HG02938 (cell line): ENCODE data around the gene VPS13A.
"Not testable (repeated sequence)": the region's sequence is repeated elsewhere in the genome, so short reads cannot be mapped to it uniquely, and the experiment has no call there.

Experiments used
- ATAC-seq: cut with Tn5 transposase; IDR thresholded peaks from one replicate; pipeline ENCODE4 v1.9.1; 2021; ENCODE audit warnings: mild to moderate bottlenecking, moderate library complexity; ENCODE audit not compliant: unreplicated experiment

The VPS13A gene

GRCh38 chr9:77291714-77292113 is 114.4 kb downstream of the VPS13A start:
- ATAC-seq, result no peak

DNA sequence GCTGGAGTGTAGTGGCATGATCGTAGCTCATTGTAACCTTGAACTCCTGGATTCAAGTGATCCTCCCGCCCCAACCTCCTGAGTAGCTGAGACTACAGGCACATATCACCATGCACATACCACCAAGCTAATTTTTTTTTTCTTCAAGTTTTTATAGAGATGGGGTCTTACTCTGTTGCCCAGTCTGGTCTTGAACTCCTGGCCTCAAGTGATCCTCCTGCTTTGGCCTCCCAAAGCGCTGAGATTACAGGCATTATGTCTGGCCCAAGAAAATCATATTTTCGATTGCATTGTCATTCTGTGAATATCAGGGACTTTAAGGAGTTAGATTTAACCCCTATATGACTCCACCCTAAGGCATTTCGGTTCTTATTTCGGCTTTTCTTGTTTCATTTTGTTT is 116.6 kb downstream of the VPS13A start:
- ATAC-seq, result no peak

DNA sequence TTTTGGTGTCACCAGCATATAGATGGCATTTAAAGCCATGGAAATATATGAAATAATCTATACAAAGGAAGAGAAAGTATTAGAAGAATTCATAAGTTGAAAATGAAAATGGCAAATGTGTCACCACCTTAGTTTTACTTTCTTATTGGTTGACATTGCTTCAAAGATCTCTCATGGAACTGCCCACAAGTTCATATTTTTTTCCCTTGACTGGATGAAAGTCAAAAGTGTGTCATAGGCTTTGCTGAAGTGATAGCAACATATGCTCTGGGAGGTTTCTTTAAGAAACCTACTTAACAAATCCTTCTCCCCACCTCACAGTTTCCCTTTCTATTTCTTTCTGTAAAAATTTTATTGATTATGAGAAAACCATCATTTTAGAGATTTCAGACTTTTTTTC is 127.2 kb downstream of the VPS13A start:
- peak; percentile 84 for ATAC-seq

DNA sequence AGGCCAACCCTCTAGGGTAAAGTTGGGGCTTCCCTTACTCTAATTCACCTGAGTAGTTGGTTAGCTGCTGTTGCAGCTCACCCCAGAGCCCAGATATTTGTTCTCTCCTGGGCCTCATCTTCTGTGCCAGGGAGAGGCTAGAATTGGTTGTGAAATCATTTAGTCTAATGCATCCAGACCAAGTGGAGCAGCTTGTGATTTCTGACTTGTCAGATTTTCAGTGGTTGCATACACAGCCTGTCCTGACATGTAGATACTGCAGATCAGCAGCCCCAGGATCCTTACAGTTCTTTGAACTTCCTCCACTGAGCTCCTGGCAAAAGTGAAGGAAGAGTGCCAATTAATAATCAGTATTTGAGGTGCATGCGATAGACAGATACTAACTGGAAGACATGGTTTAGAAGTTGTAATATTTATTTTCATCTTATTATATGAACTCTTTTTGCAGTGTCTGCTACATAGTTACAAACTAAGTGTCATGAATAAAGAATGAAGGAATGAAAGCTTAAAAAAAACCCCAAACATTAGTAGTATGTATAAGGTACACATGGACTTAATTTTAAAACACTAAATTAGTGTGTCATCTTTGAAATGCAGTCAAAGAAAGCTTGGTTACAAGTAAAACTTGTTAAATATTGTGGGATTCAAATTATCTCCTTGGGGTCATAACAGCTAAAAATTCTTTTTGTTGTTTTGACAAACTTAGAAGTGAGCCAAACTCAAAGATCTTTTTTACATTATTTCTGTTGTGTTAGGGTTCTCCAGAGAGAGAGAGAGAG is 128.5 kb downstream of the VPS13A start:
- ATAC-seq, result no peak

- ATAC-seq, result no peak
Measured at GRCh38 chr9:77307166-77307565, 129.8 kb downstream of the VPS13A start.

GRCh38 chr9:77316058-77316457 is 138.7 kb downstream of the VPS13A start:
- ATAC-seq, result no peak

GRCh38 chr9:77325058-77325457 is 147.7 kb downstream of the VPS13A start:
- ATAC-seq, result no peak

DNA sequence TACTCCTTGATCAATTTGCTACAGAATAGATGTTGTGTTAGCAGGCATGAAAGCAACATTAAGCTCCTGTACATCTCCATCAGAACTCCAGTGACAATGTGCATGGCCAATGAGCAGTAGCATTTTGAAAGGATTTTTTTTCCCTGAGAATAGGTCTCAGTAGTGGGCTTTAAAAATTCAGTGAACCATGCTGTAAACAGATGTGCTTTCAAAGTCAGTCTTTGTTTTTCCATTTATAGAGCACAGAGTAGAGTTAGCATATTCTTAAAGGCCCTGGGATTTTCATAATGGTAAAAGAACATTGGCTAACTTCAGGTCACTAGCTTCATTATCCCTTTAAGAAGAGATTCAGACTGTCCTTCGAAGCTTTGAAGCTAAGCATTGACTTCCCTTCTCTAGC is 150.8 kb downstream of the VPS13A start:
- ATAC-seq, result no peak

DNA sequence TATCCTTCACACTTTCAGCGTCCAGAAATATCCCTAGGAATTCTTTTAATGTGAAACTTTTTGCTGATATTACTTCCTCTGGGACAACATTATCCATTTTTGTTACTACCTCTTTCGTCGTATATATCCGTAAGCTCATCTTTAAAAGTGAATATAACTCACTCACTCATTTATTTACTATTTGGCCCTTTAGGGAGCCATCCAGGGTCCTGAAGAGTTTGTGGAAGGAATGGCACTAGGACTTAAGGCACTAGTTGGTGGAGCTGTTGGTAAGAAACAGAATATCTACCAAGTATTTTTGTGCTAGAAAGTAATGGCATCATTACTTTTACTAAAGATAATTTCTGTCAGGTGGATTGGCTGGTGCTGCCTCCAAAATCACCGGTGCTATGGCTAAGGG is 192.7 kb downstream of the VPS13A start:
- ATAC-seq, result no peak

- ATAC-seq, result no peak
Measured at GRCh38 chr9:77374266-77374665, 196.9 kb downstream of the VPS13A start.

DNA sequence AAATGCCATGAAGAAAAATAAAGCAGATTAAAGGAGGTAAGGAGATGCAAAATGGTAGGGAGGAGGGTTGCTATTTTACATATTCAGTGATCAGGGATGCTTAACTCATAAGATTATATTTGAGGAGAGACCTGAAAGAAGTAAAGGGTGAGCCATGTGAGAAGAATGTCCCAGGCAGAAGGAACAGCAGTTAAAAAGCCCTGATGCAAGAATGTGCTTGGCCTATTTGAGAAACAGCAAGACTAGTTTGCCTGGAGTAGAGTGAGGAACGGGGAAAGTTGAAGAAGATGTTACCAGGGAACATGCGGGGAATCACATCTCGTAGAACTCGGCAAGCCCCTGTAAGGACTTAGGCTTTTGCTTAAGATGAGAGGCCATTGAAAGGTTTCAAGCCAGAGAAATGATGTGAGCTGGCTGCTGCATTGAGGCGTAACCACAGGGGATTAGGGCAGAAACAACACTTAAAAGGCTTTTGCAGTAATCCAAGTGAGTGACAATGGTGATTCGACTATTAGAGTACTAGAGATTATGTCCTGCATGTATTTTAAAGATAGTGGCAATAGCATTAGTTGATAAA is 198.7 kb downstream of the VPS13A start:
- ATAC-seq, result no peak

DNA sequence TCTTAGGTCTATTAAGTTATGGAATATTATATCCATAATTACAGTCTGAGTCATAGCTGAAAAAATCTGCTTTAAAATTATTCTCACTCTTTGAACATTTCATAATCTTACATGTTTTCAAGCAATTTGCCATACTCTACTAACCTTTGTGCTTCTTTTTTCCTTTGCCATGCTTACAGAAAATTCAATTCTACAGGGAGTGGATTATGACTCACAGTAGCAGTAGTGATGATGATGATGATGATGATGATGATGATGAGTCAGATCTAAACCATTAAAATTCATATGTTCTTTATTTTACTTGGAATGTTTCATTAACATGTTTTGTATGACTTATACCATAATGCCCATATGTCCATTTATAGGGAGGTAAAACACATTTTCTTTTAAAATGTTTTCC is 207.1 kb downstream of the VPS13A start:
- ATAC-seq, result no peak

DNA sequence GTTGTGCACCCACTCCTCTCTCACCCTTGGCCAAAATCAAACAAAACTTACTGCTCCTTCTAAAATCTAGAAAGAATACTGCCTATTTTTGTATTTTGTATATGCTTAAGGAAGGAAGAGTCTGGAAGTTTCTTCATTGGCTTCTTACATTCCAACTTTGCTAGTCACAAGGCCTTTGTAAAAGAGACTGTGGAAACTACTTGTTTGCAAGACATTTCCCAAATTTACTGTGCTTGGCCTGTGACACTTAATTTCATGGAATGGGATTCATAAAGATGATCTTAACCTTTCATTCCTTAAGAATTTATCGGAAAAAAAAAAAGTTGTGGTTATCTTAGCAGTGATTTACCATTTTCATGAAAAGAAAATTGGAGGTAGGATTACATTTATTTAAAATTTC is 208.9 kb downstream of the VPS13A start:
- no peak for ATAC-seq

GRCh38 chr9:77391834-77392233 is 214.5 kb downstream of the VPS13A start:
- ATAC-seq, result no peak

DNA sequence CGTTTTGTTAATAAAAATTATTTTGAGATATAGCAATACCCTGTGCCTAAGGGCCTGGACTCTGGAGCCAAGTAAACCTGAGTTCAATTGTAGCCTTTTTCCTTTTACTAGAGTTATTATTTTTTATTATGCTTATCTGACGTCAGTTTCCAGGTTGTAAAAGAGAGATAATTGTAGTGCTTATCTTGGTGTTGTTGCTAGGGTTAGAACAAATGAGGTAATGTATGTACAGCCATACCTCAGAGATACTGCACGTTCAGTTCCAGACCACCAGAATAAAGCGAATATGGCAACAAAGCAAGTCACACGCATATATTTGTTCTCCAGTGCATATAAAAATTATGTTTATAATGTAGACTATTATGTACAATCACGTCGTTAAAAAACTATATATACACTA is 215.0 kb downstream of the VPS13A start:
- no peak for ATAC-seq

GRCh38 chr9:77398581-77398980 is 221.2 kb downstream of the VPS13A start:
- ATAC-seq, result not testable (repeated sequence)

GRCh38 chr9:77399964-77400363 is 222.6 kb downstream of the VPS13A start:
- no peak for ATAC-seq

DNA sequence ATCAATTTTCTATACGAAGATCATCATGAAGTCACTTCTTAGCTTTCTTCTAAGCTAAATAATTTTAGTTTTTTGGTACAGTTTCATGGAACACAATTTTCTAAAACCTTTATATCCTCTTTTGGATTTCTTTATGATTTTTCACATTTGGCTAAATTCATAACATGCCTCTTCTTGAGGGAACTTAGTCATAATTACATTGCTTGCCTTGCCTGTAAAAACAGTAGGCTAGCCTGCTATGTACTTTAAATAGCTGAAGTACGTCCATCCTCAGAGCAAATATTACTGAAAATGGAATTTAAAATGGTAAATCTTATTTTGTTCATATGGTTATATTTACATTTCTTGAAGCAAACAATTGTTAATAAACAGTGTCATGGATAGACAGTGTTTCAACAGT is 225.0 kb downstream of the VPS13A start:
- no peak for ATAC-seq

GRCh38 chr9:77403239-77403638 is 225.9 kb downstream of the VPS13A start:
- ATAC-seq, result no peak

DNA sequence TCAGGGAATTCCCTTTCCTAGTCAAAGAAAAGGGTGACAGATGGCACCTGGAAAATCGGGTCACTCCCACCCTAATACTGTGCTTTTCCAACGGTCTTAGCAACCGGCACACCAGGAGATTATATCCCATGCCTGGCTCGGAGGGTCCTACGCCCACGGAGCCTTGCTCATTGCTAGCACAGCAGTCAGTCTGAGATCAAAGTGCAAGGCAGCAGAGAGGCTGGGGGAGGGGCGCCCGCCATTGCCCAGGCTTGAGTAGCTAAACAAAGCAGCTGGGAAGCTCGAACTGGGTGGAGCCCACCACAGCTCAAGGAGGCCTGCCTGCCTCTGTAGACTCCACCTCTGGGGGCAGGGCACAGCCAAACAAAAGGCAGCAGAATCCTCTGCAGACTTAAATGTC is 231.2 kb downstream of the VPS13A start:
- ATAC-seq, result not testable (repeated sequence)

- no peak for ATAC-seq
Measured at GRCh38 chr9:77417566-77417965, 240.2 kb downstream of the VPS13A start.

GRCh38 chr9:77418226-77418625 is 240.9 kb downstream of the VPS13A start:
- ATAC-seq, result no peak

DNA sequence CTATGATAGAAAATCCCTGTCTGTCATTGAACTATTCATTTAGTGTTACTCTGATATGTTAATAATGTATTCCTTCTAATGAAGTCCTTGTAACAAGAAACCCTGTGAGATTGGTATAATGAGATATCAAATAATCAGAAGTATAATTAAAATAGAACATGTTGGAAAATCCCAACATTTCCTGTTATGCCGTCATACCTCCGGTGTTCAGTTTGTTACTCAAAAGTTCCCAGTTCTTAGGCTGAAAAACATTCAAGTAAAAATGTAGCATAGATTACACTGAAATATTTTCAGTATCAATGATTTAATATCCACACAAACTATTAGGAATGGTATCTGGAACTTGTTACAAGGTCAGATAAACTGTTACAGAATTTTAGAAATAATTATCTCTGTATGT is 243.3 kb downstream of the VPS13A start:
- ATAC-seq, result no peak
